Measurements from ENCODE around the gene TMEM135.

Gene TMEM135

DNA sequence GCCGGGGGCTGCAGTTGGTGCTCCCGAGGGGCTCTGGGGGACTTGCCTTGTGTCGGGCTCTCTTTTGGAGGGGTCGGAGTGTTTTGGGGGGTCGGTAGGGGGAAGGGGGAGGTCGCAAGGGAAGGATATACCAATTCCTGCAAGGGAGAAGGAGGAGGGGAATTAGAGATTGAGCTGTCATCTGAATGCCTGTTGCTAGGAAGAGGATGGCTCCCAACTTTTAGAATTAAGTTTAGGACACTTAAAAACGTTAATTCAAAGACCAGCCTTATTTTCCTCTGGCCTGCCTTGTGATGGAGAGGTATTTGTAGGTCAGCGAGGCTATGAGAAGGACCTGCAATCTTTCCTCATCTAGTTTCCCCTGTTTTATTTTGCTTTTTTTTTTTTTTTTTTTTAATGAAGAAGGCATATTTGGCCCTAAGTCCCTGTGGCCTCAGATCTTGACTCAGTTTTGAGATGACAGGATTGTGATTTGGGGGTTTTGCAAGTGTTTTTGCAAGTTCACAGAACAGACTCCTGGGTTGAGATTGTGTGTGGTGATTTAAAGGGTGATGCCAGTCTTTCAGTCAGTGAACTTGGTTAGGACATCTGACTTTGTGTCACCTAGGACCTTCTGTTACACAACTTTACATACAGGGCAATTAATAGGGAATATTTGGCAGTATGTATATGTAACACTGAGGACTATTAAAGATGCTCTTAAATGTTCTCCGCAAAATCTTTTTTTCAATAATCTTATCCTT, 672 bp downstream of the TMEM135 start:
- Histone ChIP-seq H3K79me2 (ENCODE audit: insufficient read depth, low read length) (peaks cover 41% of the 10 kb centered on the region), H3K9me3 (ENCODE audit: insufficient read depth, low read length) (no peaks in the 10 kb centered on the region), H3K27me3 (ENCODE audit: low read length) (no peaks in the 10 kb centered on the region), H3K4me2 (ENCODE audit: low read depth, low read length, poor library complexity, severe bottlenecking) (peak overlapping the region; percentile 63), H4K20me1 (ENCODE audit: low read depth, low read length) (no peaks in the 10 kb centered on the region), H3K4me3 (ENCODE audit: insufficient read depth, low read length, poor library complexity, severe bottlenecking) (peak overlapping the region; percentile 93), H2AFZ (ENCODE audit: low read depth, low read length, severe bottlenecking) (peak overlapping the region; percentile 91), H3K9ac (ENCODE audit: low read length) (peak overlapping the region; percentile 87), H3K9me2 (replicated peaks; ENCODE audit: insufficient read depth, low read length) (no peaks in the 10 kb centered on the region), H3F3A (ENCODE audit: insufficient read depth) (no peaks in the 10 kb centered on the region), H3K27ac (ENCODE audit: low read depth, low read length) (peak overlapping the region; percentile 53), H3K36me3 (ENCODE audit: low read length) (no peaks in the 10 kb centered on the region)
- TF ChIP-seq, protein P1, sequence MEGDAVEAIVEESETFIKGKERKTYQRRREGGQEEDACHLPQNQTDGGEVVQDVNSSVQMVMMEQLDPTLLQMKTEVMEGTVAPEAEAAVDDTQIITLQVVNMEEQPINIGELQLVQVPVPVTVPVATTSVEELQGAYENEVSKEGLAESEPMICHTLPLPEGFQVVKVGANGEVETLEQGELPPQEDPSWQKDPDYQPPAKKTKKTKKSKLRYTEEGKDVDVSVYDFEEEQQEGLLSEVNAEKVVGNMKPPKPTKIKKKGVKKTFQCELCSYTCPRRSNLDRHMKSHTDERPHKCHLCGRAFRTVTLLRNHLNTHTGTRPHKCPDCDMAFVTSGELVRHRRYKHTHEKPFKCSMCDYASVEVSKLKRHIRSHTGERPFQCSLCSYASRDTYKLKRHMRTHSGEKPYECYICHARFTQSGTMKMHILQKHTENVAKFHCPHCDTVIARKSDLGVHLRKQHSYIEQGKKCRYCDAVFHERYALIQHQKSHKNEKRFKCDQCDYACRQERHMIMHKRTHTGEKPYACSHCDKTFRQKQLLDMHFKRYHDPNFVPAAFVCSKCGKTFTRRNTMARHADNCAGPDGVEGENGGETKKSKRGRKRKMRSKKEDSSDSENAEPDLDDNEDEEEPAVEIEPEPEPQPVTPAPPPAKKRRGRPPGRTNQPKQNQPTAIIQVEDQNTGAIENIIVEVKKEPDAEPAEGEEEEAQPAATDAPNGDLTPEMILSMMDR (IDR thresholded peaks at IDR 0.05; ENCODE audit: insufficient read depth, low read length, poor library complexity, severe bottlenecking): no peak
- TF ChIP-seq EZH2phosphoT487 (conservative IDR thresholded peaks at IDR 0.05; ENCODE audit: low read length): no peak

DNA sequence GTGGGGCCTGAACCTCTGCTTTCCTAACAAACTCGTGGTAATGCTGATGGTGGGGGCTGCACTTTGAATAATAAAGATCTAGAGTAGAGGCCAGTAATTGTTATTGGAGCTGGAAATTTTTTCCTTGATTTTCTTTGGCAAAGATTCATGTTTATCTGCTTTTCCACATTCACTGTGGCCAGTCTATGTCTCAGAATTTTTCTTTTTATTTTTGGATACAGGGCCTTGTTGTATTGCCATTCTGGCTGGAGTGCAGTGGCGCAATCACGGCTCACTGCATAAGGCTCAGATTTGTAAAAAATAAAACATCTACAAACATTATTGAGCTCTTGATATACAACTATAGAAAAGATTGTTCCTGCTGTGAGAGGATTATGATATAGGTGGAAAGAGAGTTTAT, 1.6 kb downstream of the TMEM135 start:
- Histone ChIP-seq H3F3A (ENCODE audit: insufficient read depth) (no peaks in the 10 kb centered on the region), H3K4me2 (ENCODE audit: low read depth, low read length, poor library complexity, severe bottlenecking) (peak overlapping the region; percentile 63), H3K4me3 (ENCODE audit: insufficient read depth, low read length, poor library complexity, severe bottlenecking) (no peak overlapping the region), H2AFZ (ENCODE audit: low read depth, low read length, severe bottlenecking) (no peak overlapping the region), H3K27ac (ENCODE audit: low read depth, low read length) (no peak overlapping the region), H3K27me3 (ENCODE audit: low read length) (no peaks in the 10 kb centered on the region), H3K79me2 (ENCODE audit: insufficient read depth, low read length) (peaks cover 45% of the 10 kb centered on the region), H4K20me1 (ENCODE audit: low read depth, low read length) (no peaks in the 10 kb centered on the region), H3K36me3 (ENCODE audit: low read length) (no peaks in the 10 kb centered on the region), H3K9ac (ENCODE audit: low read length) (no peak overlapping the region), H3K9me2 (replicated peaks; ENCODE audit: insufficient read depth, low read length) (no peaks in the 10 kb centered on the region), H3K9me3 (ENCODE audit: insufficient read depth, low read length) (no peaks in the 10 kb centered on the region)
- TF ChIP-seq EZH2phosphoT487 (conservative IDR thresholded peaks at IDR 0.05; ENCODE audit: low read length): no peak
- TF ChIP-seq, protein P1 (IDR thresholded peaks at IDR 0.05; ENCODE audit: insufficient read depth, low read length, poor library complexity, severe bottlenecking): no peak

DNA sequence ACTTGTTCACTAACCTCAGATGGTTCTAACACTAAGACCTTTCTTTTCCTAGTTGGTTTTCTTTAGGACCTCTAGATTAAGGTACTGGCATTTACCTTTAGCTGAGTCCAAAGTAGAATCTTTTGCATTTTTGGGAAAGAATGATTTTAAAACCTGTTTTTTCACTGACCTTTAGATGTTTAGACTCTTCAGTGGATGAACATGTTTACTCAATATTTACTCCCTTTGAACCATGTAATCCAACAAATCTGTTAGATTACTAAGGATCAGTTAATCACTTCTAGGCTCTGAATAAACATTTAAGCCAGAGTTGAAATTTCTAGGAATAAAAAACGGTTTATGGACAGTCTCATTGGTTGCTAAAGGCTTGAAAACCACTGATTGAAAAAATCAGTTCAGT, 6.2 kb downstream of the TMEM135 start:
- no peak overlapping the region for H3K9ac ChIP-seq (ENCODE audit: low read length)
- no peaks in the 10 kb centered on the region for H3K9me2 ChIP-seq (replicated peaks; ENCODE audit: insufficient read depth, low read length)
- no peak overlapping the region for H3K27ac ChIP-seq (ENCODE audit: low read depth, low read length)
- H3K4me2 ChIP-seq (ENCODE audit: low read depth, low read length, poor library complexity, severe bottlenecking): no peak overlapping the region
- no peaks in the 10 kb centered on the region for H4K20me1 ChIP-seq (ENCODE audit: low read depth, low read length)
- H3K9me3 ChIP-seq (ENCODE audit: insufficient read depth, low read length): no peaks in the 10 kb centered on the region
- no peak overlapping the region for H3K4me3 ChIP-seq (ENCODE audit: insufficient read depth, low read length, poor library complexity, severe bottlenecking)
- no peak overlapping the region for H2AFZ ChIP-seq (ENCODE audit: low read depth, low read length, severe bottlenecking)
- no peak for TF ChIP-seq EZH2phosphoT487 (conservative IDR thresholded peaks at IDR 0.05; ENCODE audit: low read length)
- TF ChIP-seq, protein P1 (IDR thresholded peaks at IDR 0.05; ENCODE audit: insufficient read depth, low read length, poor library complexity, severe bottlenecking): no peak
- peaks cover 48% of the 10 kb centered on the region for H3K79me2 ChIP-seq (ENCODE audit: insufficient read depth, low read length)
- H3K36me3 ChIP-seq (ENCODE audit: low read length): peaks cover 4% of the 10 kb centered on the region; the same call in 1 of the 2 replicates
- H3F3A ChIP-seq (ENCODE audit: insufficient read depth): no peaks in the 10 kb centered on the region
- no peaks in the 10 kb centered on the region for H3K27me3 ChIP-seq (ENCODE audit: low read length)
